HG03060 (cell line): ENCODE data around the gene SNX14.
A peak's percentile ranks its signal among the peaks of the same experiment; 100 is the strongest.
"Not testable (repeated sequence)": the region's sequence is repeated elsewhere in the genome, so short reads cannot be mapped to it uniquely, and the experiment has no call there.

Experiments
- ATAC-seq: cut with Tn5 transposase; IDR thresholded peaks from one replicate; pipeline ENCODE4 v1.9.1; 2021; ENCODE audit warnings: low read depth, moderate number of reproducible peaks; ENCODE audit not compliant: unreplicated experiment

The SNX14 gene, protein sequence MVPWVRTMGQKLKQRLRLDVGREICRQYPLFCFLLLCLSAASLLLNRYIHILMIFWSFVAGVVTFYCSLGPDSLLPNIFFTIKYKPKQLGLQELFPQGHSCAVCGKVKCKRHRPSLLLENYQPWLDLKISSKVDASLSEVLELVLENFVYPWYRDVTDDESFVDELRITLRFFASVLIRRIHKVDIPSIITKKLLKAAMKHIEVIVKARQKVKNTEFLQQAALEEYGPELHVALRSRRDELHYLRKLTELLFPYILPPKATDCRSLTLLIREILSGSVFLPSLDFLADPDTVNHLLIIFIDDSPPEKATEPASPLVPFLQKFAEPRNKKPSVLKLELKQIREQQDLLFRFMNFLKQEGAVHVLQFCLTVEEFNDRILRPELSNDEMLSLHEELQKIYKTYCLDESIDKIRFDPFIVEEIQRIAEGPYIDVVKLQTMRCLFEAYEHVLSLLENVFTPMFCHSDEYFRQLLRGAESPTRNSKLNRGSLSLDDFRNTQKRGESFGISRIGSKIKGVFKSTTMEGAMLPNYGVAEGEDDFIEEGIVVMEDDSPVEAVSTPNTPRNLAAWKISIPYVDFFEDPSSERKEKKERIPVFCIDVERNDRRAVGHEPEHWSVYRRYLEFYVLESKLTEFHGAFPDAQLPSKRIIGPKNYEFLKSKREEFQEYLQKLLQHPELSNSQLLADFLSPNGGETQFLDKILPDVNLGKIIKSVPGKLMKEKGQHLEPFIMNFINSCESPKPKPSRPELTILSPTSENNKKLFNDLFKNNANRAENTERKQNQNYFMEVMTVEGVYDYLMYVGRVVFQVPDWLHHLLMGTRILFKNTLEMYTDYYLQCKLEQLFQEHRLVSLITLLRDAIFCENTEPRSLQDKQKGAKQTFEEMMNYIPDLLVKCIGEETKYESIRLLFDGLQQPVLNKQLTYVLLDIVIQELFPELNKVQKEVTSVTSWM

DNA sequence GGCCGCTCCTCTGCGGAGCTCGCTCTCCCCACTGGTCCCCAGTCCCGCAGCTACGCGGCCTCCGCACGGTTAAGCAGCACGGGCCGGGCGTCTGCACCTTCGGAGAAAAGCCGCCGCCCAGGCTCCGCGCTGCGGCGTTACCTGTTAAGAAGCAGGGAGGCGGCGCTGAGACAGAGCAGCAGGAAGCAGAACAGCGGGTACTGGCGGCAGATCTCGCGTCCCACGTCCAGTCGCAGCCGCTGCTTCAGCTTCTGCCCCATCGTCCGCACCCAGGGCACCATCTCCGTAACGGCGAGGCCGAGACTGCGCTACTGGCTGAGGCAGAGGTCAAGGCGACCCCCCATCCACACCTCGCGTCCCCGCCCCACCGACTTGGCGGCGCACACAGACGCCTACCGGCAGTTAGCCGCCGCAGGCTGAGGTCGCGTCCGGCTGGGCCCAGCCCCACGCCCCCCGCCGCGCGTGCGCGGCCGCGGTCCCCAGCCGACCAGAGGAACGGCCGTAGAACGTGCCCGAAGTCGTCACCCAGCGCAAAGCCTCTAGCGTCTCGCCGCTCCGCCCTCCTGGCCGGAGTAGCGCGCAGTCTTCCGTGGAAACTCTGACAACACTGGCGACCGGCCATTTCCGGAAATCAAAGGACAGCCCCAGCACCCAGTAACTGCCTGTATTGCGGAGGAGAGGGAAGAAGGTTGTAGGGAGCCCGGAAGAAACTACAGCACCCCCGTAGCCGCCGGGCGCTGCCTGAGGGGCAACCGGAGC lies at the start of gene SNX14:
TSS of gene SNX14 (minus strand) at position 421 of the 759 bp plus-strand sequence. CDS start at position 281, 140 bp downstream.
- peak; percentile 86 for ATAC-seq

DNA sequence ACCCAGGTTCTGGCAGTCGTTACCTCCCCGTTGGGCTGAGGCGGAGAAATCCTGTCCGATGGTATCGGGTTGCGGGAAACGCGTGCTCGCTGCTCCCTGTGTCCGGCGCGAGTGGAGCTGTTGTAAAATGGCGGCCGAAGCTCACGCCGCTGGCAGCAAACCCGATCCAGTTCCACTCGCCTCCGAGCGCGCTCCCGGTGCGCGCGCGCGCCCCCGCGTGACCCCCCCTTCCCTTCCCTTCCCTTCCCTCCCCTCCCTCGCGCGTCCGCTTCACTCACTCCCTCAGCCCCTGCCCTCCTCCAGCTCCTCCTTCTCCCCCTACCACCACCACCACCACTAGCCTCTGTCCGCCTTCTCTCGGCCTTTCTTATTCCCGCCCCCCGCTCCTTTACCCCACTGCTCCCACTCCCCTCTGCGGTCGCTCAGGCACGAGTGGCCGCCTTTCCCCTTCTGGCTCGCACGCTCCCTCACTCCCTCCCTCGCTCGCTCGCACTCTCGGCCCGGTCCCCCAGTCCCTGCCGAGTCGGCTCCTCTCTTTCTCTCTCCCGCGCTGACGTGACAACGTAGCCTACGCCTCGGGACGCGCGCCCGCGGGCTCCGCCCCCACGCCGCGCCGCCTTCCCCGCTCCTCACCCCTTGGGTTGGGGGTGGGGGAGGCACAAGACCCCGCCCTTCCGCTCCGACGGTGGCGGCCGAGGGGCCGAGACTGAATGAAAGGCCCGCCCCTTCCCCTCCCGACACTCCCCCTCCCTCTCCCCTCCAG lies 49.3 kb upstream of the SNX14 start, which contains the start of gene SYNCRIP:
TSS of gene SYNCRIP (minus strand) at position 113 of the 763 bp plus-strand sequence. CDS start 1,447 bp downstream, outside the sequence.
- ATAC-seq = peak; percentile 53

DNA sequence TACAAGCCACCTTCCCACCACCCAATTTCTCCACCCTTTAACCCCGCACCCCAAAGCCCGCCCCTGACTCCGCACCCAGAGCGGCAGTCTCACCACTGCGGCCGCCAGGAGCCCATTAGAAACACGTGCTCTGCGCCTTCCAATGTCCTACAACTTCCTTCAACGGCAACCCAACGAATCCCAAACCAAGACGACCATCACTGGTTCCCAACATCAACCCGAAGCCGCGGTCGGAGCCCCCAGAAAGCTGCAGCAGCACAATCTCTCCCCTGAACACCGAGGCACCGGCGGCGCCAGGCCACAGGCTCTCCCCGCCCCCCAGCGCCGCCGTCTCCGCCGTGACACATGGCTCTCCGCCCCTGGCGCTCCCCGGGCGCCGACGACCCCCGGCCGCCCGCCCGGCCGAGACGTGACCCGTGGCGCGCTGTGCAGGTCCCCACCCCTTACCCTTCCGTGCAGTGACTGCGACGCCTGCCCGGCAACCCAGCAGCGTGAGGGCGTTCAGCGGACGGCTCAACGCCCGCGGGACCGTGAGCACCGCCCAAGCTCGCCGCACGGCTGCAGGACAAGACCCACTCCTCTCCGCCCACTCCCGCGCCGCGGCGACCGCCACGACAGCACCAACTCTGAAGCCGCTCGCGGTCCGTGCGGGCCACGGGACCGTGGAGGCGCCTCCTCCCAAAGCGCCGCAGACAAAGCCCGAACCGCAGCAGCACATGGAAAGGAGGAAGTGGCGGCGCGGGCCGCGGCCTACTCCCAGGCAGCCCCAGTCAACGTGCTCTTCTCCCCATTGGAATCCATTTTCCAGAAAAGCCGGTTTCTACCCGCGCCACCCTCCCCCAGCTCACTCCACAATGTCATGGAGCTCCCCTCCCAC lies 48.5 kb upstream of the SNX14 start:
- no peak for ATAC-seq

DNA sequence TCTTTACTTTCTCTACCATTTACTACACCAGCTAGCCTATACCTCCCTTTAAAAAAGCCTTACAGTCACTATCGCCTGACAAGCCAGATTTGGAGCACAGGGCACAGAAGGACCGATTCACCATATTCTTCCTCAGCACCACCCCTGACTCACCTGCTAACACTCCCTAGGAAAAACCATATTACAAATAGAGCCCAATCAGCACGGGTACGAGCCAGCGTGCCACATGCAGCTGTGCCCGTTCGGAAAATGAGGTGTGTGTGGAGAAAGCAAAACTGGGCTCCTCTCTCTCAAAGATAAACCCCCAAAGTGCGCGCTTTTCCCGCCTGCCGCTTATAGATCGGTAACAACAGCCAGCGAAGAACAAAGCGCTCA lies 47.9 kb upstream of the SNX14 start:
- ATAC-seq = no peak

DNA sequence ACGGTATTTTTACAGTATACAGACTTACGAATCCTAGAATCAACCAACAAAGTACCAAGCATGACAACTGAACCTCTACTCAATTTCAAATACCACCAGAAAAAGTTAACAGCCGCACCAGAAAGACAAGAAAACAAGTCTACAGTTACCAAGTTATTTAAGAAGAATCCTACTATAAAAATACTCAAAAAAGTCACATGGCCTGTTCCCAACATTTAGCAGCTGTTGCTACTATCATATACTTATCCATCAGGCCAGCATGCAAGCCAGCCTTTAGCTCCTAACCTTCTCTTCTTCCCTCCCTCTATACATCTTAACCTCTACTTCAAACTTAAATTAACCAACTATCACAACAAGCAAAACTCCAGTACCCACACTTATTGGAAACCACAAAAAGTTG lies 47.2 kb upstream of the SNX14 start:
- ATAC-seq = no peak

DNA sequence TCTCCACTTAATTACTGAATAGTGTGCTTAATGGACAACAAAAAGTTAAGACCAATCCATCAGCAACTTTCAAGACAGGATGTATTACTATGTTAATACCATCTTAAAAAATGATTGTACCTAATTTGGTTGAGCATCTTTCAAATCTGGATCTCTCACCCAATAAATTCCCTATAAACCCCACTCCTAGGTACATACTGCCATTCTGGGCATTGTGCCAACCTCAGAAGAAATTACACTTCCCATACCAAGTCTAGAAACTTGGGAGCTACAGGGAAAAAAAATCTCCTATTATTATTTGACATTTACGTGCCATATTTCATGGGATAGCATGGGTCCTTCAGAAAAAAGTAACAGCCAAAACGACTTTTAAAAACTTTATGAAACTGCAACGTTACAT lies 43.9 kb upstream of the SNX14 start:
- no peak for ATAC-seq

DNA sequence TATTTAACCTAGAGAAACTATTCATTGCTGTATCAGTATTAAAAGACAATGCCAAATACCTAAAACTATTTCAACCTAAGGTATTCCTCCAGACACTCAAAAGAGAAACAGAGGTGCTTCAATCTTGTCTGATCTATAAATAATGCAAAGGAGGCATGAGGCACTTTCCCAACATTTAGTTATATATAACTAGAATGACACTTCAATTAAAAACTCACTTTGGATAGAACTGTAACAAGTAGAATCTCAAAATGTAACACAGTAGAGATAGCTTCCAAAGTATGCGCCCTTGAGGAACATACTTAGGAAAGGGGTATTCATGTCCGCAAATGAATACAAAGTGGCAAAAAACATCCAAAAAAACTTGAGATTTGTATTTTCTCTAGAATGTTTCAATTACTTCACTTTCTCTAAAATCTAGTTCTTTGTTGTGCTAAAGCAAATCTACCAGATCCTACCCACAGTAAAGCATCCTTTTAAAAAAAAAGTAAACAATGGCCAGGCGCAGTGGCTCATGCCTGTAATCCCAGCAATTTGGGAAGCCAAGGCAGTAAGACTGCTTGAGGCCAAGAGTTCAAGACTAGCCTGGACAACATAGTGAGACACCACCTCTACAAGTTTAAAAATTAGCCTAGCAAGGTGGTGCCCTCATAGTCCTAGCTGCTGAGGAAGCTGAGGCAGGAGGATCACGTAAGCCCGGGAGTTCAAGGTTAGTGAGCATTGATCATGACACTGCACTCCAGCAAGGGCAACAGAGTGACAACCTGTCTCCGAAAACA lies 38.7 kb upstream of the SNX14 start:
- ATAC-seq = no peak

DNA sequence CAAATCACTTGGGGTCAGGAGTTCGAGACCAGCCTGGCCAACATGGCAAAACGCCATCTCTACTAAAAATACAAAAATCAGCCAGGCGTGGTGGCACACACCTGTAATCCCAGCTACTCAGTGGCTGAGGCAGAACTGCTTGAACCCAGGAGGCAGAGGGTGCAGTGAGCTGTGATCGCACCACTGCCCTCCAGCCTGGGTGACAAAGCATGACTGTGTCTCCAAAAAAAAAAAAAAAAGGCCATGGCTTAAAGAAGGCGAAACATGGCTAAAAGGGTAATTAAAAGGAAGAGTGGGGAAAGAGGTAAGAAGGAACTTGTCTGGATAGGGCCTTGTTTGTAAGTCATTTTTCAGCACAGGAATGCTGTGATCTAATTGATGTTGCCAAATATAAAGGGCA lies 37.5 kb upstream of the SNX14 start:
- ATAC-seq = not testable (repeated sequence)

DNA sequence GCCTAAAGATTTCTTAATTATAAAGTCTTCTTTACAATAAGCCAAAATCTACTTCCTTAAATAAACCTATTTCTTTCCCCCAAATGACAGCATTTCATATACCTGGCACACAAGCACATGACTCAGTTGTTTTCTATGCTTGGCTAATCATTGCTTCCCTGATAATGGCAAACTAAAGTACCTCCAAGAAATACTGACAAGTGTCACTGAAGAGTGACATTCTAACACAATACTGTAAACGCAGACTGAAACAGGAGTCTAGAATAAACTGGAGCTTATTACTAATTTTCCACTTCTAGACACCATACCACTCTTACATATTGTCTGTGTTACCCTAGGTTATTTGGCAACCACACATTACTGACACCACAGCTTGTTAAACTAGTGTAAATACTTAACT lies 34.7 kb upstream of the SNX14 start:
- no peak for ATAC-seq

DNA sequence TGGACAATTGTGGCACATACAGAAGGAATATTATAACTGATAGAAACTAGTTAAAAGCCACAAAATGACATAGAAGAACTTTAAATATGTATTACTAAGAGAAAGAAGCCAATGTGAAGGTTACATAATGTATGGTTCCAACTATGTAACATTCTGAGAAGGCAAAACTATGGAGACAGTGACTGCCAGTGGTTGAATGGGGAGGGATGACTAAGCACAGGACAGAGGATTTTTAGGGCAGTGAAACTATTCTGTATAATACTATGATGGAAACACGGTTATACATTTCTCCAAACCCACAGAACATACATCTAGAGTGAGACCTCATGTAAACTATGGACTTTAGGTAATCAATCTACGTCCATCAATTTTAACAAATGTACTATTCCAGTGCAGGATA lies 26.6 kb upstream of the SNX14 start:
- ATAC-seq = no peak

DNA sequence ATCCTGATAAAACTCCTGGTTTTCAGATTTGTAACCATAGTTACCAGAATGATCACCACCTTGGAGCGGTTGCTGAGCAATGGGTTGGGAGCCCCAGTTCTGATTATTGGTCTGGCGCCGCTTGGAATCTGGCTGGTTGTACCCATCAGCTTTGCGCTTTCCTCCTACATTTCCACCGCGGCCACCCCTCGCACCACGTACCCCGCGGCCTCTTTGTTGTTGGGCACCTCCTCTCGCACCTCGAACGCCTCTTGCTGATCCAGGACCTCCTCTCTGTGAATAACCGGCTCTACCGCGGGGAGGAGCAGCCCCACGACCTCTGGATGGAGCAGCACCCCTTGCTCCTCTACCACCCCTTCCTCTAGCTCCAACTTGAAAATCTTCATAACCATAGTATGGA lies 21.1 kb upstream of the SNX14 start:
- no peak for ATAC-seq

DNA sequence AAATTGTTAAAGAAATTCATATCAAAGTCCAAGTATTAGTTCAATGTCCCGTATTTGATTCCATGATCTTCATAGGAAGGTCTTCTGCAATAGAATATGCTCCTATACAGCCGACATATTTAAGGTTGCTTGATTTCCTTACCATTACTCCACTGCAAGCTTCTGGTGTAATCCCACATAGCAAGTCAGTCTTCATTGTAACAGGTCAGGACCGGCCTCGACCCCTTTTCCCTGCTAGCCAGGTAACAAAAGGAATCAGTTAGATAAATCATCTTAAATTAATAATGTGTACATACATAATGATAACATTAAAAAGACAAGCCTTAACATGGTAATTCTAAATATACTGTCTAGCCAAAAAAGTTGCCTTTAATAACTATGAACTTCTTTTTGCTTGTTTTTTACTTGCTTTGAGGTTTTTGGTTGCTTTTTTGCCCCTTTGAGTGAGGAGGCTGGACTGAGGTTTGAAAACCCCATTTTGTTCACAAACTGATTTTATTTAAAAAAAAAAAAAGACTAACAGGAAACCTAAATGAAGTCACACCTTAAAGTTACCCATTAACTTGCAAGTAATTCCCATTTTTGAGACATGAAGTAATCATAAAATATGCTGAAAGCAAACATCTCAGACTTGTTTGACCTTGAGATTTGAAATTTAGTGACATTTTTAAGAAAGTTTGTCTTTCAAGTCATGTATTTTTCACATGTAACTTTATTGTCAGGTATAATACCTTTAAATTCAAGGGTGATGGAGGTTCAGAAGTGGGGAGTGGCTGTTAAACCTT lies 19.2 kb upstream of the SNX14 start:
- ATAC-seq = no peak

DNA sequence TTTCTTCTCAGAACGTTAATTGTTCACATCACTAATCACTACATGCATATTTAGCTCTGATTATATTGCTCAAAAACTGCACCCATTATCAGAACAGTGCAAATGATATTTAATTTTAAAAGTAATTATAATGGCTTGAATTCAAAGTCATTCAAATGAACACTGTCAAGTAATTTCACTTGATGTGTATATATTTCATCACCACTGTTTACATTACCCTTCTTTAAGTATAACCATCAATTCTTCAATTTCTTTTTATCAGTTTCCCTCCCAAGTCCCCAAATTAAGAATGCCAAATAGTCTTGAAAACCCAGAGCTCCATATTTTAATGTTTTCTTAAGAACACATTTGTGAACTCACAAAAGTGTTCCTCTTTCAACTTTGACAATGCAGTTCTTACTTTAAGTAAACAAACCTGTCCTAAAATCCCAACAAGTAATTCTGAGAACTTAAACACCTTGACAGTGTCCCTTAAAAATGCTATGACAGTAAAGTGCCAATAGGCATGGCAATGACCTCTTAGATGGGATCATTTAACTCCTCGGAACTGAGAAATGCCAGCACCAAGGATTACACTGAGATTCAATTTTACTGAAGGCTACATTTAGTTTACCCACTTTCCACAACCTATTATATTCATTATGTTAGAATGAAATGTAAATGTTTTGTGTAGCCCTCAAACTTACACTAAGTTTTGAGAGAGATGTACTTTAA lies 16.7 kb upstream of the SNX14 start:
- no peak for ATAC-seq

DNA sequence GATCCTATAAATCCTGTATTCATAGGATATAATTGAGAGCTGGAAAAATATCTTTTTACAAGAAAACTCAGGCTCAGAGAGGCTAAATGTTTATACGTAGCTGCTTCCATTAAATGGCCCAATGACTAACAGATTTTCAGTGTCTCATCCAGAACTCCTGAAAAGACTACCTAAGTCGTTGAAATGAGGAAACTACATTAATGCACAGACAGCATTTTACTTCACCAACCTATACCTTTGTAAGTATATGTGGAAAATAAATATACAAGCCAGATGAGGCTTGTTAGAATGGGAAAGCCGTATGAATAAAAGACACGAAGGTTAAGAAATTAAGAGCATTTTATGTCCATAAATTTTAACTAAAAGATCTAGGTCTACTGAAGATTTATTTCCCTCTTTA lies 8.4 kb upstream of the SNX14 start:
- ATAC-seq = no peak

DNA sequence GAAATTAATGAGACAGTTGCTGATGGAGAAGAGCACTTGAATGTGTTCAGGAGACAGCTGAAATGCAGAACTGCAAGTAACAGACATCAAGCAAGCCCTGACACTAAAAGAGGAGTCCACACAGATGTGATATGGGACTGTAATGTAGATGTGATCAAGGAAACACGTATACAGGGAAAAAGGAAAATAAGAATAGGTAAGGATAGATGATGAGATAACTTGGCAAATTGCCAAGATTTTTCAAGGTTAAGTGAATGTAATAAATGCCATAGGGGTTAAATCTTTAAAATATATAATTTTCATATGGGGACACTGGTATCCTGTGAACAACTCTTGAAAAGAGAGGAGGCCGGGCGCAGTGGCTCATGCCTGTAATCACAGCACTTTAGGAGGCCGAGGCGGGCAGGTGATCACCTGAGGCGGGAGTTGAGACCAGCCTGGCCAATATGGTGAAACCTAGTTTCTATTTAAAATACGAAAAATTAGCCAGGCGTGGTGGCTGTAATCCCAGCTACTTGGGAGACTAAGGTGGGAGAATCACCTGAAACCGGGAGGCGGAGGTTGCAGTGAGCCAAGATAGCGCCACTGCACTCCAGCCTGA lies 7.2 kb upstream of the SNX14 start:
- no peak for ATAC-seq

DNA sequence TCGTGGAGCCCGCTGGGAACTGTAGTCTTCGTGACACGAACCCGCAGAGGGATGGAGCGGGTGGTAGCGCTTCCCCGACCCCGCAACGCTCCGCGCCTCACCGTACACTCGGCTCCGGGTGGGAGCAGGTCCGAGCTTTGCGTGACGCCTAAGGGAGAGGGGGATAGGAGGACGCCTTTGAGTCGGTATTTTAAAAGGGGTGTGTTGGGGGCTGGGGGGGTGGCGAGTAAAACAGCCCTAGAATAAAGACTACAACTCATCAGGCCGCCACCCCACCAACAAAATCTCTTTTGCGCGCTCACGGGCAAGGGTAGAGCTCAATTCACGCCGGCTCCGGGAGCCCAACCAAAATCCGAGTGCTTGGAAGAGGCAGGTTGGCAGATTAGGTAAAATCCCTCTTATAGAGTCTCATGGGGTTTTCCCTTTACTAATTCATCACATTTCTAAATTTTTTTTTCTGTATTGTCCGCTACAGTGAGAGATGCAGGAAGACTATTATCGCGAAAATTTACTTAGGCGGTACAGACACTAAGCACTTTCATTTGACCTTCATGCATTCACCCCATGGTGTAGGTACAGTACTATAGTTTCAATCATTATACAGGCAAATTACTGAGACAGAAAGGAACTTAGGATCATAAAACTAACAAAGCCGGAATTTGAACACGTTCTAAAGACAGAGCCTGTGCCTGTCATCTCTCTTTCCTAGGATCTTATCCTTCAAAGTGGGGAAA lies 706 bp upstream of the SNX14 start:
- ATAC-seq = peak; percentile 3
